Suprapubic skin (tissue), 4 donors: ENCODE data around the gene CYTH2. TPM values are rescaled to one million over a fixed set of nuclear protein-coding genes. Genes with fewer than 3 reads are reported as not detected.

Experiments used
- DNase-seq, 2 donors: peaks; one replicate each; pipeline ENCODE4 v3.0.0-alpha.2; 2019; ENCODE audit warnings: low spot score in 2 of 2
- H3K27ac ChIP-seq: fragments of 200-600 bp; sonication (generic); one replicate; pipeline ENCODE4 v1.5.1; 2019
- H3K27me3 ChIP-seq: fragments of 200-600 bp; sonication (generic); one replicate; pipeline ENCODE4 v1.5.1; 2019
- H3K36me3 ChIP-seq: fragments of 200-600 bp; sonication (generic); one replicate; pipeline ENCODE4 v1.5.1; 2019
- H3K4me1 ChIP-seq: fragments of 200-600 bp; sonication (generic); one replicate; pipeline ENCODE4 v1.5.1; 2019
- H3K4me3 ChIP-seq: fragments of 200-600 bp; sonication (generic); one replicate; pipeline ENCODE4 v1.5.1; 2019; ENCODE audit warnings: mild to moderate bottlenecking
- H3K9me3 ChIP-seq: fragments of 200-600 bp; sonication (generic); one replicate; pipeline ENCODE4 v1.5.1; 2019
- CTCF ChIP-seq, 2 donors: fragments of 200-600 bp in 1 of 2; fragments of 450-650 bp in 1 of 2; sonication (generic) in 1 of 2; IDR thresholded peaks; one replicate each; pipeline ENCODE4 v1.5.1; 2016 to 2019; ENCODE audit warnings: antibody characterized with exemption in 2 of 2, mild to moderate bottlenecking in 1 of 2, moderate library complexity in 1 of 2
- EP300 ChIP-seq: sonication (generic); formaldehyde crosslinking; IDR thresholded peaks from one replicate; pipeline ENCODE4 v1.6.1; 2017; ENCODE audit warnings: antibody characterized with exemption
- POLR2A ChIP-seq, 2 donors: fragments of 450-650 bp; IDR thresholded peaks; one replicate each; pipeline ENCODE4 v1.6.1; 2017; ENCODE audit warnings: antibody characterized with exemption in 2 of 2, mild to moderate bottlenecking in 2 of 2, moderate library complexity in 2 of 2
- POLR2AphosphoS5 ChIP-seq, 3 donors: sonication (generic); formaldehyde crosslinking; IDR thresholded peaks; one replicate each; pipeline ENCODE4 v1.6.1; 2017; ENCODE audit warnings: antibody characterized with exemption in 3 of 3
- WGBS: methylation state at CpG from one replicate; pipeline ENCODE4 v1.1.5; 2018; 5-methylcytosine and 5-hydroxymethylcytosine counted together
- total RNA-seq, 4 donors: library from RNA; depleted of rRNA; stranded (reverse); fragments of >200 nt; gene quantifications; one replicate each; pipeline ENCODE4 v1.1.0, GENCODE V29; 2016

The CYTH2 gene
- total RNA-seq, 4 donors from 2014 or later: 54.9 to 86.5 (median 63.2) TPM

- Histone ChIP-seq H3K9me3 (no peaks in the 10 kb centered on the region), H3K27me3 (no peaks in the 10 kb centered on the region), H3K36me3 (peaks cover 90% of the 10 kb centered on the region), H3K4me3 (no peak overlapping the region), H3K27ac (no peak overlapping the region), H3K4me1 (peaks cover 18% of the 10 kb centered on the region)
- TF ChIP-seq POLR2AphosphoS5 (IDR thresholded peaks at IDR 0.05) (no peak), CTCF (IDR thresholded peaks at IDR 0.05) (no peak), POLR2A (IDR thresholded peaks at IDR 0.05) (no peak), EP300 (no peak)
- WGBS: 83% methylated on average over 17 of the region's 17 CpGs
- no peak for DNase-seq
Observed at GRCh38 chr19:48475369-48476068, 6.3 kb downstream of the CYTH2 start.

GRCh38 chr19:48476176-48476575, 7.0 kb downstream of the CYTH2 start:
- H3K27ac ChIP-seq: no peak overlapping the region

GRCh38 chr19:48477067-48477685, 8.0 kb downstream of the CYTH2 start:
- Histone ChIP-seq H3K9me3 (no peaks in the 10 kb centered on the region), H3K27me3 (no peaks in the 10 kb centered on the region), H3K4me3 (no peak overlapping the region), H3K4me1 (peaks cover 19% of the 10 kb centered on the region), H3K36me3 (peaks cover 73% of the 10 kb centered on the region), H3K27ac (no peak overlapping the region)
- DNase-seq: no peak
- no peak for TF ChIP-seq CTCF (IDR thresholded peaks at IDR 0.05)
- TF ChIP-seq POLR2AphosphoS5 (IDR thresholded peaks at IDR 0.05): no peak
- TF ChIP-seq EP300: no peak
- TF ChIP-seq POLR2A (IDR thresholded peaks at IDR 0.05): no peak
- WGBS: 75% methylated on average over 9 of the region's 10 CpGs

More at GRCh38 chr19:48476176-48476575, 7.0 kb downstream of the CYTH2 start:
- no peak for DNase-seq
- Histone ChIP-seq H3K4me3 (no peak overlapping the region), H3K27me3 (no peaks in the 10 kb centered on the region), H3K4me1 (peaks cover 17% of the 10 kb centered on the region), H3K9me3 (no peaks in the 10 kb centered on the region), H3K36me3 (peaks cover 83% of the 10 kb centered on the region)
- WGBS: 92% methylated on average over 9 of the region's 9 CpGs
- TF ChIP-seq POLR2A (IDR thresholded peaks at IDR 0.05): no peak

- TF ChIP-seq CTCF (IDR thresholded peaks at IDR 0.05): no peak
- no peak for TF ChIP-seq POLR2AphosphoS5 (IDR thresholded peaks at IDR 0.05)
- TF ChIP-seq EP300: no peak
- TF ChIP-seq POLR2A (IDR thresholded peaks at IDR 0.05): no peak
- no peaks in the 10 kb centered on the region for H3K27me3 ChIP-seq
- H3K36me3 ChIP-seq: peaks cover 67% of the 10 kb centered on the region
- no peak for DNase-seq
- no peak overlapping the region for H3K27ac ChIP-seq
- H3K4me1 ChIP-seq: peaks cover 24% of the 10 kb centered on the region
- H3K4me3 ChIP-seq: no peak overlapping the region
- H3K9me3 ChIP-seq: no peaks in the 10 kb centered on the region
- 75% methylated on average over 16 of the region's 22 CpGs for WGBS
Observed at GRCh38 chr19:48477698-48478338, 8.6 kb downstream of the CYTH2 start.

GRCh38 chr19:48478339-48479256, 9.4 kb downstream of the CYTH2 start:
- no peaks in the 10 kb centered on the region for H3K9me3 ChIP-seq
- peaks cover 59% of the 10 kb centered on the region for H3K36me3 ChIP-seq
- 86% methylated on average over 25 of the region's 29 CpGs for WGBS
- no peak for TF ChIP-seq POLR2A (IDR thresholded peaks at IDR 0.05)
- no peak for TF ChIP-seq CTCF (IDR thresholded peaks at IDR 0.05)
- TF ChIP-seq POLR2AphosphoS5 (IDR thresholded peaks at IDR 0.05): no peak
- no peak for TF ChIP-seq EP300
- H3K27me3 ChIP-seq: no peaks in the 10 kb centered on the region
- H3K4me3 ChIP-seq: no peak overlapping the region
- H3K4me1 ChIP-seq: peaks cover 24% of the 10 kb centered on the region
- H3K27ac ChIP-seq: no peak overlapping the region
- DNase-seq: no peak
